ENCODE measurements around the gene NUP107.

Gene NUP107

GRCh38 chr12:68743356-68743755 lies 56.6 kb downstream of the NUP107 start:
- no peak for DNase-seq (ENCODE audit: low read depth)

DNA sequence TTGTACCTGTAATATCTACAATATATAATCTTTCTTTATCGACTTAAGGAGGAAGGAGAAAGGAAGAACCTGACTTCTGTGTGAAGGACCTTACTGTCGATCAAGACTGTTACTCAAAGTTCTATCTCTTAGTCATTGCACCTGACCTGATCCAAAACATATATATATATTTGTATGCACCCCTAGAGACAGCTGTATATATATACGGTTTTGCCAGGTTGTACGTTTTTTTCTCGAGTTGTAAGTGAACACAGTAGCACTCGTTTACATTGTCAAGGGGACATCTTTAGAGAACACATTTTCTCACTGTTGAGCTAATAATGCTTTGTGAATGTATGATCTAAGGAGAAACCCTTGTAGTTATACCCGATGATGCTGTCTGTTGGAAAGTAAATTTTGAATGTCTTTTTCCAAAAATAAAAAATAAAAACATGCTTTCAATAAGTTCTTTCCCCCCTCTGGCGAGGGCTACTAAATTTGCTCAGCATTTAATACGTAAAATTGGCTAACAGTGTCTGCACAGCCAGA lies 58.7 kb downstream of the NUP107 start:
- no peak for DNase-seq (ENCODE audit: low read depth)

DNA sequence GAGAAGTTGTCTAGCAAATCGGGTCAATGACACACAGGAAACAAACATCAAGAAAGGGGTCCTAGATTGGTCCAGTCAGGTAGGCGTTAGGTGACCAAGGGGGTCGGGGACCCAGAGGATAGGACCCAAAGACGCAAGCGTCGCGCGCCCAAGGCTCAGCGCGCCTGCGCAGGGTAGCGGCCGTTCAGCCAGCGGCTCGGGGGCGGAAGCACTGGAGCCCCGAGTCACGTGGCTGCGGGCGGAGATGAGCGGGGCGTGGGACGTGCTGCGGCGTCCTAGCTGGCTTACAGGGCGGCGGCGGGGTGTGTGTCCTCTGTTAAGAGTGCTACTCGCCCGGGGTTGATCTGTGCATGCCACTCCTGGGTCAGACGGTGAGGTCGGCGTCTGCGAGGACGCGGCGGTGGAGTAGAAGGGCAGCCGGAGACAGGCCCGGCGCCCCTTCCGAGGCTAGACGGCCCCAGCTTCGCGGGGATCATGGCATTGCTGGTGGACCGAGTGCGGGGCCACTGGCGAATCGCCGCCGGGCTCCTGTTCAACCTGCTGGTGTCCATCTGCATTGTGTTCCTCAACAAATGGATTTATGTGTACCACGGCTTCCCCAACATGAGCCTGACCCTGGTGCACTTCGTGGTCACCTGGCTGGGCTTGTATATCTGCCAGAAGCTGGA lies 59.3 kb downstream of the NUP107 start, which contains the start of gene SLC35E3:
Gene SLC35E3, plus strand, starts transcription at position 273 of the 668 bp plus-strand sequence. Its CDS starts 202 bp downstream, at position 475.
- DNase-seq (ENCODE audit: low read depth), result peak; percentile 34

DNA sequence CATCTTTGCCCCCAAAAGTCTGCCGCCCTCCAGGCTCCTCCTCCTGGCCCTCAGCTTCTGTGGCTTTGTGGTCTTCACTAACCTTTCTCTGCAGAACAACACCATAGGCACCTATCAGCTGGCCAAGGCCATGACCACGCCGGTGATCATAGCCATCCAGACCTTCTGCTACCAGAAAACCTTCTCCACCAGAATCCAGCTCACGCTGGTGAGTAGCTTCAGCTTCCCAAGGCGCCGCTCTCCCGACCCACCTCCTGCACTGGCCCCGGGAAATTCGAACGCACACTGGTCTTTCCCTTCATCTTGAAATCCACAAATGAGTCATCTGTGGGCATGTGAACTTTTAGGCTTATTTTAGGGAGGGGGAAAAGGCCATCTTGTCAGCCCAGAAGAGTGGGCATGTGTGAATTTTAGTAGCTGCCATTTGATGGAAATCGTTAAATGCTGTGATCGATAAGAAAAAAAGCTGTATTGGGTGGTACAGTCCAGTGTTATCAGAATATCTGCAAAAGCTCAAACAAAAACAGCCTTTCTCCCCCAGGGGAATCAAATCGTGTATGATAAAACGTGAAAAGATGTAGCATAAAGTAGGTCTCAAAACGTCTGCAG lies 59.9 kb downstream of the NUP107 start:
- DNase-seq (ENCODE audit: low read depth), result no peak

GRCh38 chr12:68749443-68749842 lies 62.7 kb downstream of the NUP107 start:
- no peak for DNase-seq (ENCODE audit: low read depth)

DNA sequence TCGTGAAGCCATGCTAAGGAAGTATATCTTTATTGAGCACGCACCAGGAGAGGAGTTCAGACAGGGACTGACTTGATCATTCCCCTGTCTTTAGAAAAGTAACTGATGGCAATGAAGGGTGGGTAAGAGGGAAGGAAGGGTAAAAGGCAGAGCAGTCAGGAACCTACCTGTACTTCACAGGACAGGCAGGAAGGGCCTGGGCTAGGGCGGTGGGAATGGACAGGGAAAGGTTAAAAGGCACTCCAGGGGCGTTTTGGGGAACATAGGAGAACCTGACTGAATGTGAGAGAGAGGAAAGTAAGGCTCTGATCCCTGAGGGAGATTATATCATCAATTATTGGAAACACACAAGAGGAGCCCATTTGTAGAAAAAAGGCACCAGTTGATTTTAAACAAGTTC lies 63.1 kb downstream of the NUP107 start:
- DNase-seq (ENCODE audit: low read depth), result no peak

- no peak for DNase-seq (ENCODE audit: low read depth)
Measured at GRCh38 chr12:68750506-68750905, 63.7 kb downstream of the NUP107 start.

- DNase-seq (ENCODE audit: low read depth), result no peak
Measured at GRCh38 chr12:68755536-68756243, 68.9 kb downstream of the NUP107 start.

DNA sequence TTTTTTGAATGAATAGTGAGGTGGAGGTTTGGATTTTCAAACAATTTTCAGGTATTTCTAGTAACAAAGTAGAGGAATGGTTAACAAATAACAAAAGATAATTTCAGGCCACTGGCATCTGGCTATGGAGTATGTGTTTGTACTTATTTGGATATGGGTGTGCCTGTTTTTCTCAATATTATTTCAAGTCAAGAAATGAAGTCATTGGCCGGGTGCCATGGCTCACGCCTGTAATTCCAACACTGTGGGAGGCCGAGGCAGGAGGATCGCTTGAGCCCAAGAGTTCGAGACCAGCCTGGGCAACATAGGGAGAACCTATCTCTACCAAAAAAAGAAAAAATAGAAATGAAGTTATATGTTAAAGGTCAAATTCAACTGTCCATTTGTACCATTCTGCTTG lies 73.1 kb downstream of the NUP107 start:
- no peak for DNase-seq (ENCODE audit: low read depth)

GRCh38 chr12:68760806-68761441 lies 74.1 kb downstream of the NUP107 start:
- no peak for DNase-seq (ENCODE audit: low read depth)

DNA sequence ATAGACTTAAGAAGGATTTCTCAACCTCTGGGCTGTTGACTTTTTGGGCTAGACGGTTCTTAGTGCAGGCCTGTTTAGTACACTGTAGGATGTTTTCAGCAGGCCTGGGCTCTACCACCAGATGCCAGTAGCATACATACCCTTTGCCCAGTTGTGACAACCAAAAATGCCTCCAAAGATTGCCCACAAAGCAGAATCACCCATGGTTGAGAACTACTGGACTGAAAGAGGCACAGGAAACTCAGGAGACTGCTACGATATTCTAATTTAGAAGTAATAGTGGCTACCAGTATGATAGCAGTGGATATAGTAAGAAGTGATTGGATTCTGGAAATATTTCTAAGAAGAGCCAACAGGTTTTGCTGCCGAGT lies 74.6 kb downstream of the NUP107 start:
- DNase-seq (ENCODE audit: low read depth), result no peak

DNA sequence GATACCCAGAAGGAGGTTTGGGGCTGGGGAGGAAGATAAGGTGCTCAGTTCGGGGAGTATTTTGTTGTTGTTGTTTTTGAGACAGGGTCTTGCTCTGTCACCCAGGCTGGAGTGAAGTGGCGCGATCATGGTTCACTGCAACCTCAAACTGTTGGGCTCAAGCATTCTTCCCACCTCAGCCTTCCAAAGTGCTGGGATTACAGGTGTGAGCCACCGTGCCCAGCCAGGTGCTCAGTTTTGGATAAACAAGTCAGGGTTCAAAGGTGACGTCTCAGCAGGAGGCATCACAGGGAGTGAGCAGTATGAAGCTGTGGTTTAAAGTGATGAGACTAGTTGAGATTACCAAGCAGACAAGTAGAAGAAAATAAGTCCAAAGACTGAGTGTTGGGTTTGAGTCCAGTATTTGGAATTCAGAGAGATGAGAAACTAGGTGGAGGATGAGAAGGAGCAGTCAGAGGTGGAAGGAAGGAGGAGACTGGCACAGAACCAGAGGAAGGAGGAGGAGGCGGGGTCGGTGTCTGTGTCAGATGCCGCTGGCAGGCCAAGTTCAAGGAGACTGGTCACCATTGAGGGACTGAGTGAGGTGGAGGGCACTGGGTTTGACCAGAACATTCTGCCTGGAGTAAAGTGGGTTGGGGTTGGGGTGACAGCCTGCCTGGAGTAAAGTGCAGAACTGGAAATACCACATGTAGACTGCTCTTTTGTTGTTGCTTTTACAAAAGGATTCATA lies 75.3 kb downstream of the NUP107 start:
- DNase-seq (ENCODE audit: low read depth), result no peak

- no peak for DNase-seq (ENCODE audit: low read depth)
Measured at GRCh38 chr12:68762691-68763090, 75.9 kb downstream of the NUP107 start.

DNA sequence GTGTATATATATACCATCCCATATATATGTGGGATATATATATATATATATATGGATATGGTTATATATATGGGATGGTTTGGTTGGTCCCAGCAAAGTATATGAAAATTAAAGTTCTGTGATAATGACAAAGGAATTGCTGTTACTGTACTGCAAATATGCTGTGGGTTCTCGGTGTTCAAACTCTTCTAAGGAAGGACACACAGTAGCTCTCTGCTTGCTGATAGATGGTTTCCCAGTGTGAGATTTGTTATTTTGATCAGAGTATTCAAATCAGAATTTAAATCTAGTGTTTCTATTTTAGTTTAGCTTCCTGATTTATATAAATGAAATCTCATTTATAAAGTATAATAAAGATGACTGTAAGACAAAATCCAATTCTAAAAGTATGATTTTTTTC lies 78.9 kb downstream of the NUP107 start:
- no peak for DNase-seq (ENCODE audit: low read depth)

DNA sequence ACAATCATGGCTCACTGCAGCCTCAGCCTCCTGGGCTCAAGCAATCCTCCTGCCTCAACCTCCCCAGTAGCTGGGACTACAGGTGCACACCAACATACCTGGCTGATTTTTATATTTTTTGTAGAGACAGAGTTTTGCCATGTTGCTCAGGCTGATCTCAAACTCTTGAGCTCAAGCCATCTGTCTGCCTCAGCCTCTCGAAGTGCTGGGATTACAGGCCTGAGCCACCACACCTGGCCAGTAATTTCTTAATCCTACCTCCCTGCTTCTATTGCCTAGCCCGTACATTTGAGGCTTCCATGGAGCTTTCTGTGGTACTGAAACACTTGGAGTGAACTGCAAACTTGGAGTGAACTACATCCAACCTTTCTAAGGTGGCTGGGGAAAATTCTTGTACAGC lies 79.9 kb downstream of the NUP107 start:
- no peak for DNase-seq (ENCODE audit: low read depth)

DNA sequence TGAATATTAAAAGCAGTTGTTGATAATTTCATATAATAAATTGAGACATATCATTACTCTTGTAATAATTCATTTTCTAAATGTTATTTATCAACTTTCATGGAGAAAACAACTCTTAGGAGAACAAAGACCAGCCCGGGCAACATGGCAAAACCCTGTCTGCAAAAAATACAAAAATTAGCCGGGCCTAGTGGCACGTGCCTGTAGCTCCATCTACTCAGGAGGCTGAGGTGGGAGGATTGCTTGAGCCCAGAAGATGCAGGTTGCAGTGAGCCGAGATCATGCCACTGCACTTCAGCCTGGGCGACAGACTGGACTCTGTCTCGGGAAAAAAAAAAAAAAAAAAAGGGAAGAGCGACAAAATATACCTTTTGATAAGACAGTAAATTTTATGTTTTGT lies 80.4 kb downstream of the NUP107 start:
- no peak for DNase-seq (ENCODE audit: low read depth)

GRCh38 chr12:68768431-68768939 lies 81.7 kb downstream of the NUP107 start:
- no peak for DNase-seq (ENCODE audit: low read depth)

GRCh38 chr12:68769941-68770340 lies 83.2 kb downstream of the NUP107 start:
- no peak for DNase-seq (ENCODE audit: low read depth)

- no peak for DNase-seq (ENCODE audit: low read depth)
Measured at GRCh38 chr12:68771223-68771925, 84.6 kb downstream of the NUP107 start.

DNA sequence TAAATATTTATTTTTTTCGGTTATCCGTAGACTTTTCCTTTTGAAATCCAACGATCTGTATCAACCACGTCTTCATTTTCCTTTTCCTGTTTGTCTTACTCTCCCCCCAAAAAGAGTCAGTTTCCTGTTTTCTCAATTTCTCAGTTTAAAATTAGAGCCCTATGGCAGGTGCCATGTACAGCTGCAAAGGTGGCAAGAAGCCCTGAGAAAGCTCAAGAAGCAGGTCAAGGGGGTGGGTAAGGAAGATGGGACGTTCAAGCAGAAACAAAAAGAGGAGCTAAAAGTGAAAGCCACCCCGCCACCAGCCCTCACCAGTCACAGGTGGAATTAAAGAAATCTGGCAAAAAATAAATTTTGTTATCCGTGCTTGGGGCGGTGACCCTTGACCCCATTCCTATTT lies 85.9 kb downstream of the NUP107 start:
- no peak for DNase-seq (ENCODE audit: low read depth)

- no peak for DNase-seq (ENCODE audit: low read depth)
Measured at GRCh38 chr12:68773582-68773981, 86.8 kb downstream of the NUP107 start.
